K562 (cell line): ENCODE results near the gene ABCA13. TPM values are rescaled to one million over a fixed set of nuclear protein-coding genes. Genes with fewer than 3 reads are reported as not detected.

Source experiments
- ATAC-seq: fragments of 200-7000 bp; cut with Tn5 transposase; 3 replicates; pipeline ENCODE4 v1.9.1; 2020; ENCODE audit warnings: moderate library complexity
- BruUV-seq: library from RNA; stranded (reverse); fragments of 400-500 nt; replicated peaks from 2 replicates; lab custom pipeline; 2021; lab: Mats Ljungman, UMichigan
- CTCF ChIA-PET: fragments of 300-600 bp; formaldehyde crosslinking; extraction: SDS; loops from one replicate; lab custom pipeline; 2021; ENCODE audit warnings: low intra/inter-chr PET ratio; lab: Yijun Ruan, JAX
- POLR2A ChIA-PET: fragments of 300-600, 350-650 bp; sonication (Branson Sonifier 250); formaldehyde crosslinking; extraction: SDS; loops from one replicate; lab custom pipeline; 2021; ENCODE audit warnings: antibody characterized with exemption, inconsistent platforms; lab: Yijun Ruan, JAX
- DNase-seq, 4 experiments: peaks; one replicate each; pipeline versions ENCODE4 v3.0.0 to v3.0.0-alpha.2; 2011 to 2018; ENCODE audit warnings: low spot score in 3 of 4, mixed read lengths in 3 of 4; ENCODE audit errors: extremely low read depth in 1 of 4
- FAIRE-seq: peaks from 2 replicates; lab custom pipeline; 2011; peaks lifted over from hg19 to GRCh38; lab: Jason Lieb, UNC
- H2AFZ ChIP-seq: 2 replicates; pipeline ENCODE4 v1.6.0; 2011; ENCODE audit warnings: low read depth, low read length, control low read depth, inconsistent platforms
- H3K27ac ChIP-seq: fragments of 200-600 bp; 3 replicates; pipeline ENCODE4 v1.8.0; 2011; ENCODE audit warnings: low read depth, mild to moderate bottlenecking, control low read depth, inconsistent platforms, low read length, moderate library complexity, mixed read lengths; ENCODE audit errors: extremely low read depth
- H3K27me3 ChIP-seq, 2 experiments: fragments of 300-600 bp in 1 of 2; 2 replicates in 1 of 2; 3 replicates in 1 of 2; pipeline versions ENCODE4 v1.6.0 to v1.8.0; 2011; ENCODE audit warnings: inconsistent platforms in 2 of 2, low read length in 2 of 2, mild to moderate bottlenecking in 1 of 2, mixed read lengths in 1 of 2, moderate library complexity in 1 of 2; ENCODE audit not compliant: control insufficient read depth in 2 of 2, insufficient read depth in 2 of 2
- H3K36me3 ChIP-seq: fragments of 300-600 bp; 3 replicates; pipeline ENCODE4 v1.8.0; 2011; ENCODE audit warnings: mild to moderate bottlenecking, low read length, inconsistent platforms; ENCODE audit not compliant: control insufficient read depth, insufficient read depth
- H3K4me1 ChIP-seq, 2 experiments: fragments of 200-600 bp in 1 of 2; replicated peaks in 1 of 2; 2 replicates in 1 of 2; 3 replicates in 1 of 2; pipeline versions ENCODE4 v1.5.1 to v1.8.0; 2011; ENCODE audit warnings: inconsistent platforms in 2 of 2, low read length in 2 of 2, mild to moderate bottlenecking in 1 of 2, mixed read lengths in 1 of 2, moderate library complexity in 1 of 2; ENCODE audit not compliant: control insufficient read depth in 2 of 2, insufficient read depth in 2 of 2
- H3K4me2 ChIP-seq: 2 replicates; pipeline ENCODE4 v1.6.1; 2011; ENCODE audit warnings: low read length, control low read depth, inconsistent platforms, mixed read lengths; ENCODE audit not compliant: insufficient read depth
- H3K4me3 ChIP-seq: fragments of 200-600 bp; sonication (generic), shearing (Covaris generic); 2 replicates; pipeline ENCODE4 v1.5.1; 2016; ENCODE audit warnings: control low read depth, inconsistent platforms
- H3K79me2 ChIP-seq: fragments of 200-600 bp; 3 replicates; pipeline ENCODE4 v1.8.0; 2011; ENCODE audit warnings: low read length, inconsistent platforms; ENCODE audit not compliant: control insufficient read depth, insufficient read depth
- H3K9ac ChIP-seq, 2 experiments: 2 replicates each; pipeline versions ENCODE4 v1.6.0 to v1.6.1; 2011; ENCODE audit warnings: low read depth in 2 of 2, low read length in 2 of 2, control low read depth in 1 of 2, inconsistent platforms in 1 of 2, mild to moderate bottlenecking in 1 of 2, mixed read lengths in 1 of 2; ENCODE audit not compliant: insufficient read depth in 1 of 2
- H3K9me1 ChIP-seq: one replicate; pipeline ENCODE4 v1.6.0; 2011; ENCODE audit warnings: inconsistent platforms, mild to moderate bottlenecking, low read length, moderate library complexity; ENCODE audit not compliant: control insufficient read depth, insufficient read depth
- H3K9me3 ChIP-seq: replicated peaks from 2 replicates; pipeline ENCODE4 v1.5.1; 2011; ENCODE audit warnings: low read depth, low read length, inconsistent platforms; ENCODE audit not compliant: control insufficient read depth, insufficient read depth
- H4K20me1 ChIP-seq: replicated peaks from 2 replicates; pipeline ENCODE4 v1.6.1; 2011; ENCODE audit warnings: low read length, inconsistent platforms, mixed read lengths; ENCODE audit not compliant: control insufficient read depth, insufficient read depth
- ATF7 ChIP-seq: fragments of 450-650 bp; IDR thresholded peaks from 2 replicates; pipeline ENCODE4 v1.7.1; 2014; ENCODE audit warnings: mild to moderate bottlenecking, moderate library complexity
- BRD9 ChIP-seq: fragments of 450-650 bp; IDR thresholded peaks from 2 replicates; pipeline ENCODE4 v1.6.1; 2018; ENCODE audit warnings: low read depth; ENCODE audit not compliant: partially characterized antibody
- PRMT5 ChIP-seq: sonication (generic); formaldehyde crosslinking; IDR thresholded peaks from 2 replicates; pipeline ENCODE4 v1.5.0; 2020; ENCODE audit warnings: missing genetic modification reagents
- RHOXF2B ChIP-seq: fragments of 250-450 bp; sonication (Bioruptor Pico); conservative IDR thresholded peaks from 2 replicates; pipeline ENCODE4 v1.5.1; 2021
- WGBS: fragments of 100-300 bp; shearing (Covaris generic); methylation state at CpG from one replicate; pipeline ENCODE4 v1.1.6; 2016; ENCODE audit warnings: low coverage, mixed read lengths; ENCODE audit not compliant: insufficient coverage; ENCODE audit errors: missing lambda C conversion rate; 5-methylcytosine and 5-hydroxymethylcytosine counted together
- in situ Hi-C: fragments of 300-500 bp; cut with MboI; formaldehyde crosslinking; loops from 4 replicates; pipeline ENCODE4 v1.15.0; 2018; ENCODE audit warnings: inconsistent platforms, mixed read lengths
- intact Hi-C: fragments of 100-400 bp; cut with micrococcal nuclease; formaldehyde crosslinking; loops from 2 replicates; pipeline ENCODE4 v1.14.2; 2022
- polyA plus RNA-seq, 8 experiments: library from polyadenylated mRNA; depleted of rRNA in 4 of 8; stranded (reverse) in 5 of 8; unstranded in 3 of 8; fragments of >200 nt; fragmentation: Nextera tagmentation in 2 of 8; fragmentation: Illumina TruSeq in 1 of 8; extraction: Ambion mirVana in 2 of 8; extraction: Trizol in 1 of 8; gene quantifications; 2 replicates each; pipeline versions ENCODE4 v1.2.1 to v1.2.3, GENCODE V29; 2011 to 2014; ENCODE audit warnings: inconsistent platforms in 1 of 8, missing spikeins in 1 of 8
- total RNA-seq, 7 experiments: library from RNA; depleted of rRNA in 6 of 7; stranded (reverse); fragments of >200 nt in 6 of 7; fragmentation: Illumina TruSeq in 2 of 7; extraction: Trizol in 2 of 7; gene quantifications; 2 replicates each; pipeline versions ENCODE4 v1.2.1 to v1.2.3, GENCODE V29; 2011 to 2021; ENCODE audit warnings: low replicate concordance in 1 of 7
- TF ChIP-seq, protein P1 (sequence below), 2 experiments: fragments of 450-650 bp in 1 of 2; sonication (generic) in 1 of 2; formaldehyde crosslinking in 1 of 2; IDR thresholded peaks in 1 of 2; conservative IDR thresholded peaks in 1 of 2; 2 replicates each; pipeline versions ENCODE4 v1.6.1 to v1.8.1; 2016 to 2023; ENCODE audit warnings: mild to moderate bottlenecking in 2 of 2, moderate library complexity in 2 of 2, inconsistent platforms in 1 of 2, missing genetic modification reagents in 1 of 2

ABCA13 gene
- total and polyA plus RNA-seq, 9 of the 15 experiments (the other 6 are each of a cell fraction or from before 2014, with no cell fraction given) = 0.14 to 1.5 (median 0.38) TPM

DNA sequence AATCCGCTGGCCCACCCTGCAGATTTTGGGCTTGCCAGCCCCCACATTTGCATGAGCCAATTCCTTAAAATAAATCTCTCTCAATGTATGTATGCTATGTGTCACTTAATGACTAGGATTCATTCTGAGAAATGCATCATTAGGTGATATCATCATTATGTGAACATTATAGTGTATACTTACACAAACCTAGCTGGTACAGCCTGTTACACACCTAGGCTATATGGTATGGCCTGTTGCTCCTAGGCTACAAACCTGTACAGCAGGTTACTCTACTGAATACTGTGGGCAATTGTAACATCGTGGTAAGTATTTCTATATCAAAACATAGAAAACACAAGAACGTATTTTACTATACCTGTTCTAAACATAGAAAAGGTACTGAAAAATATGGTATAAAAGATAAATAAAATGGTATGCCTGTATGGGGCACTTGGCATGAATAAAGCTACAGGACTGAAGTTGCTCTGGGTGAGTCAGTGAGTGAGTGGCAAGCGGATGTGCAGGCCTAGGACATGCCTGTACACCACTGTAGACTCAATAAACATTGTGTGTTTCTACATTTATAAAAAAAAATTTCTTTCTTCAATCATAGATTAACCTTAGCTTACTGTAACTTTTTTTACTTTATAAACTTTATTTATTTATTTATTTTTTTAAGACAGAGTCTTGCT, 135.9 kb downstream of the ABCA13 start (continued):
- TF ChIP-seq BRD9 = no peak

DNA sequence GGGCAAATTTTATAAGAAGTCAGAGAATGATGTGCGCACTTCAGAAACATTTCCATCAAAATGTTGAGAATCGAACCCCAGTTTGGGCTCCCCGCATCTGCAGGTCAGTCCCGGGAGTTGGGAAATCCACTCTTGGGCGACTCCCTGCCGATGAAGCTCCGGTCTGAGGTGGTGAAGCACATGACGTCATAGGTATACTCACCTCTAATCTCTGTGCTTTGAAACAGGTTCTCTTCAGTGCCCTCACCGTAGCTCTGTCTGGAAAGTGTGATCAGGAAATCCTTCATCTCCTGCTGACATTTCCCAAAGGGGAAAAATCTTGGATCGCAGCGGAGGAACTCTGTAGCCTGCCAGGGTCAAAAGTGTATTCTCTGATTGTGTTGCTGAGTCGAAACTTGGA, 138.5 kb downstream of the ABCA13 start:
- CTCF ChIA-PET = no interaction called here
- Histone ChIP-seq H4K20me1 (no peaks in the 10 kb centered on the region), H3K79me2 (no peaks in the 10 kb centered on the region), H3K9me3 (no peaks in the 10 kb centered on the region), H3K27ac (no peak overlapping the region), H3K27me3 (no peaks in the 10 kb centered on the region), H3K9ac (no peak overlapping the region), H3K4me2 (no peak overlapping the region), H2AFZ (no peak overlapping the region), H3K4me1 (no peaks in the 10 kb centered on the region), H3K36me3 (no peaks in the 10 kb centered on the region), H3K9me1 (no peaks in the 10 kb centered on the region), H3K4me3 (no peak overlapping the region)
- intact Hi-C loops = no loop called here
- no peak for ATAC-seq
- no peak for DNase-seq
- TF ChIP-seq, protein P1, sequence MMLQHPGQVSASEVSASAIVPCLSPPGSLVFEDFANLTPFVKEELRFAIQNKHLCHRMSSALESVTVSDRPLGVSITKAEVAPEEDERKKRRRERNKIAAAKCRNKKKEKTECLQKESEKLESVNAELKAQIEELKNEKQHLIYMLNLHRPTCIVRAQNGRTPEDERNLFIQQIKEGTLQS (IDR thresholded peaks at IDR 0.05) = peak; percentile 18; the same call in 1 of the 2 replicates
- TF ChIP-seq, protein P1 (CRISPR knock-in tag; conservative IDR thresholded peaks at IDR 0.05) = no peak
- TF ChIP-seq RHOXF2B (no peak), ATF7 (0 out of 2 replicates have a peak, but pooled peaks have one; percentile 26), PRMT5 (no peak)
- in situ Hi-C loops = no loop called here
- no TSS peak for BruUV-seq
- WGBS = 3% methylated on average over 12 of the region's 12 CpGs
- no peak for FAIRE-seq
- POLR2A ChIA-PET = no interaction called here
